NCI-H524 treated with DMSO at 0.1 percent for 48 hours (cell line): ENCODE measurements around the gene KNSTRN.

Source experiments
- DNase-seq: peaks from one replicate; lab custom pipeline; 2025; lab: John Stamatoyannopoulos, UW

Gene KNSTRN, protein sequence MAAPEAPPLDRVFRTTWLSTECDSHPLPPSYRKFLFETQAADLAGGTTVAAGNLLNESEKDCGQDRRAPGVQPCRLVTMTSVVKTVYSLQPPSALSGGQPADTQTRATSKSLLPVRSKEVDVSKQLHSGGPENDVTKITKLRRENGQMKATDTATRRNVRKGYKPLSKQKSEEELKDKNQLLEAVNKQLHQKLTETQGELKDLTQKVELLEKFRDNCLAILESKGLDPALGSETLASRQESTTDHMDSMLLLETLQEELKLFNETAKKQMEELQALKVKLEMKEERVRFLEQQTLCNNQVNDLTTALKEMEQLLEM

GRCh38 chr15:40382580-40383456 lies at the start of gene KNSTRN:
TSS of gene KNSTRN (plus strand) at chr15:40382721. CDS start at chr15:40382836, 115 bp downstream.
- peak; percentile 88 for DNase-seq

DNA sequence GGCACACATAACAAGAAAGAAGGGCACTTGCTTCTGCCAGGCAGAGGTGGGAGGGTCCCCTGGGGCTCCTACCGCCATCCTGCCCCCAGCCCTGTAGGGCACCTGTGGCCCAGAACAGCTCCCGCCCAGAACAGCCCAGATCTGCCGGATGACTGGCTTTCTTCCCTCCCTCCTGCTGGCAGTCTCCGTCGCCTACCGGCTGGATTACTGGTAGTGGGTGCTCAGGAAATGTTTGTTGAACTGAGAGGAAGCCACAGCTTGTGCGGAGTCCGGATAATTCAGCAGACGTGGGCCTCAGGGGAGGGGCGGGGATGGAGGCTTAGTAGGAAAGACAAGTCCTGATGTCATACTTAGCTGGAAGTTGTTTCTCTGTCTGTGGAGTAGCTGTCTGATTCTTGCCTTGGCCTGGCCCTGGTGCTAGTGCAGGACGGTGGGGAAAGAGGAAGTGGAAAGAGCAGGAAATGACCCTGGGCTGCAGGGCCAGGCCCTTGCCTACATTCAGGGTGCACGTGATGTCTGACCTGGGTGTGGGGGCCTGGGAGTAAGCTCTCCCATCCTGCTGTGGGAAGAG lies 48.5 kb upstream of the KNSTRN start:
- DNase-seq, result no peak

GRCh38 chr15:40334541-40334940 lies 48.0 kb upstream of the KNSTRN start:
- DNase-seq, result no peak

DNA sequence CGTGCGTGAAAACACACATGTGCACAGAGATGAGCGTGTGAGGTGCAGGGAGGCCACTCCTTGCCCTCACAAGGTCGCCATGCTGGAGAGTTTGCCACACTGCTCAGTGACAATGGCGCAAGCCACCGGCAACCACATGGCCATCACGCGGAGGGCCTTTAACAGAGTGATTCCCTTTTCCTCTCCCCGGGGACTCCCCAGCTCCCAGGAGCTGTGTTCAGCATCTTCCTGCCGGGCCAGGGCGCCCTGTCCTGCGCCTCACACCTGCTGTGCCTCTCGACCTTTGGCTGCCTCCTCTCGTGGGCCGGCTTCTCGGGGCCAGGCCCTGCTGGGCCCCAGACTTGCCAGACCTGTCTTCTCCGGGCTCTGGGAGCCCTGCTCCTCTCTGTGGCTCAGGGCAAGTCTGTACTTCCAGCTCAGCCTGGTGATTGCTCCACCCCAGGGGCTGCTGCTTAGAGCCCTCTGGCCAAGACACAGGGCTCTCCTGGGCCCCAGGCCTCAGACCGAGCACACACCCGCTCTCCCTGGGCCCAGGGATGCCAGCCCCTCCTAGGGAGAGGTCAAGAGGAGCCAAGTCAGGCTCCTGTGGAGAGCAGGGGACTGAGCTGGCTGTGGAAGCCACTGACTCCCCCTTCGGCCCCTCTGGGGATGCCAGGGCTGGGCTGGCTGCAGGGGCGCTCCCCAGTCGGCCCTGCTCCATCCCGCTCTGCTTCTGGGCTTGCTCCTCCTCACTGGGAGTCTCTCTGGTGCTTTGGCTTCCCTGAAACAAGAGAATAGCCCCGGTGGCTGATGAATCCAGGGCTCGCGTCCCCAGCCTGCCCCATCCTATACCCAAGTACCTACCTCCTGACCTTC lies 47.4 kb upstream of the KNSTRN start:
- no peak for DNase-seq

DNA sequence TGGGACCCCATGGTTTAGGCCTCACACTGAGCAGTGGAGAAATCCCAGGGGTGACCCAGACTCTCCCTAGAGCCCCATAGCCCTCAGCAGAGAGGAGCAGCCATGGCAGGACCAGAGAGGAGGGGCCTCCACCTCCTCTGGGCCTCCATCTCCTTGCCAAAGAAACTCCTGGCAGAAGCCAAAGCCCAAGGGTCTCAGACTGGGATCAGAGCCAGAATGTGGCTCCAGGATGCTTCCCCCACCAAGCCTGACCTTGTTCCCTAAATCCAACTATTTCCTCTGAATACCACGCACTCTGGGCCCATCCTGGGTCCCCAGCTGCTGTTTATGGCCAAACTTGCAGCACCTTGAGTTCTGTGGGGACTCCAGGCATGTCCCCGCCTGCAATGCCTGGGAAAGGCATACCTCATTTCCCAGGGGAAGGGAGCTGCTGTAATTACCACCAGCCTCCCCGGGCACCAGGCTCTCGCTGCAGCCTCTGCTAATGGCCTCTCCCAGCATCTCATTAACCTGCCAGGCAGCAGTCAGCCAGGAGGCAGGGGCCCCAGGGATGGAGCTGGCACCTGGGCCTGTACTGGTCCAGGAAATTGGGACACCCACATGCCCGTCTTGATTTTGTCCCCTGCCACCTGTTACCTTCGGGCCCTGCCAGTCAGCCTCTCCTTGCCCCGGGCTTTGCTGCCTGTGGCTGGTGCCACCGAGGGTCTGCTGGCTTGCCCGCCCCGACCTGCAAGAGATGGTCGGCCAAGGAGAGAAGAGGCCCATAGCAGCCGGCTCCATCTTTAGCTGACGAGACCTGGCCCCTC lies 46.4 kb upstream of the KNSTRN start:
- DNase-seq, result no peak

GRCh38 chr15:40336744-40337122 lies 45.8 kb upstream of the KNSTRN start:
- no peak for DNase-seq

DNA sequence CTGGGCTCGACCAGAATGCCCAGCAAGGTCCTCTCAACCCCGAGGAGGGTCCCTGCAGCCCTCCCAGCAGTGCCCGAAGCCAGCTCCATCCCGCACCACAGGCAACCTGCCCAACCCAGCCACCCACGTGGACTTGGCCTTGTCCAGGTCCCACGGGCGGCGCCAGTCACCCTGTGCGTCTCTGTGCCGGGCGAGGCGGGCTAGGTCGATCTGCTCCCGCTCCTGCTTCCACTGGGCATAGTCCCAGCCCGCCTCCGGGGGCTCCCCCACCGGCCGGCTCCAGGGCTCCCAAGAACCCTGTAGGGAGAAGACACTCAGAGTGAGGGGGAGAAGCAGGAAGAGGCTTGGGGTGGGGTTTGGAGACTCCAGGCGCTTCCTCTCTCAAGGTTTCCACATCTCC lies 44.9 kb upstream of the KNSTRN start:
- no peak for DNase-seq

- no peak for DNase-seq
These were observed 44.4 kb upstream of the KNSTRN start for GRCh38 chr15:40338041-40338657.

DNA sequence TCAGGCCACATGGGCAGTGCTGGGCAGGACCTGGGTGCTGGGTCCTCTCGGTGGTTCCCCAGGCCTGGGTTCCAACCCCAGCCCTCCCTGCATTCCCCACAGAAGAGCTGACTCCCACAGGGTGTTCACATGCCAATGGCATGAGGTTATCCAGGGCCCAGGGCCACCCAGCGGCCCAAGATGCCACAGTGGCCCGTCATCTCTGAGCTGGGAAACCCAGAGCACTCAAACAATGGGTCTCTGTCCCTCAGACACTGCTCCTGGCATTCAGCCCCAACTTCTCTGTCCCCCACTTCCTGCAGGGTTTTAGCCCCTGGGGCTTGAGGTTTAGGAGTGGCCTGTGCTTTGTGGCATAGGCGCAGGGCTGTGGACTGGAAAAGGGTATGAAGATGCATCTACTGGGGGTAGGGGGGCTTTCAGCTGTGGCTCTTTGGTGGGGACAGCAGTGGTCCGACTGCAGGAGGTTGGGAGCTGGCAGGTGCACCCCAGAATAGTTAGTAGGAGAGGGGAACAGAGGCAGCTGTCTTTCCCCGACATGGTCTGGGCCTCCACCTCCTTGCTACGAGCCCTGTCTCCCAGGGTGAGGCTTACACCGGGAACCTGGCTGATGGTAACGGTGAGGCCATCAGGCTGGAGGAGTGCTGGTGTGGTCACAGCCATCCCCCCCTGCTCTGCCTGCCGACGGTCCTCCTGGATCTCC lies 43.5 kb upstream of the KNSTRN start:
- DNase-seq, result no peak

DNA sequence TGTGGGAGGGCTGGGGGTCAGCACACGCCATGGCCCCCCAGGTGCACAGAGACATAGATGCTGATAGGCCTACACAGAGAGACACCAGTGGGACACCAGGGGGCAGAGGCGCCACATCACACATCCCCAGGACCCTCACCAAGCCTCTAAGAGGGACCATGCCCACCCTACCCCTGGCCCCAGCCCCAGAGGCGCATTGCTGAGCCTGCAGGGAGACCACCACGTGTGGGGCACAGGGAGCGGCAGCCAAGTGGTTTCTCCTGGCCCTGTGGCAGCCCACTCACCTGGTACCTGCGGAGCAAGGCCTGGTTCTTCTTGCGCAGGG lies 42.9 kb upstream of the KNSTRN start:
- DNase-seq, result no peak

DNA sequence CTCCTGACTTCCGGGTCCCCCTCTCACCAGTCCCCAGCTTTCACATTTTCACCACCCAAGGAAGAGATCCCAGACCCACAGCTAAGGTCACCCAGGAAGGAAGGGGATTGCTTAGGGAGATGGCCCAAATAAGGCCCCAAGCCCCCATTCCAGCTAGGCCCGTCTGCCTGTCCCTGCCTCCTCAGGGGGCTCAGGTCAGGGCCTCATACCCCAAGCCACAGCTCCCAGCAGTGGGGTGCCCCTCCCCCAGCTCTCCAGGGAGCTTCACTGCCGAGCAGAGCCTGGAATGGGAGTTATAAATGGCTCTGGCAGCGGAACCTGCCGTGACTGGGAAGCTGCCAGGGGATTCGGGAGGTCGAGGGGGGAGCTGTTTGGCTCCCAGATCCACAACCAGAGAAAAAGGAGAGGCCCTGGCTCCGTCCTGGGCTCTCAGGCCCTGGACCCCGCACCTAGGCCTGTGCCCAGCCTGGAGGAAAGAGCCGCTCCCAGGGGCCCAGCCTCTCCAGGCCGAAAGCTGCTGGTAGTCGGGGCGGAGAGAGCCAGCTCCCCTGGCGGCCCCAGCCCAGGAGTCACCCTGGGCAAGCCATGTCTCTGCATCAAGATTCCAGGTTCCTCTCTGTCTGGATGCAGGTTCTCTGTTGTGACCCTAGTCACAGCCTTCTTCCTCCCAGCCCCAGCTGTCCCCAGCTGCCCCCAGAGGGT lies 42.3 kb upstream of the KNSTRN start:
- no peak for DNase-seq

GRCh38 chr15:40340740-40341400 lies 41.7 kb upstream of the KNSTRN start, which contains the start of gene CCDC9B:
TSS of gene CCDC9B (minus strand) at chr15:40340939. CDS start at chr15:40340819, 120 bp downstream.
- peak; percentile 52 for DNase-seq

- no peak for DNase-seq
These were observed 39.9 kb upstream of the KNSTRN start for GRCh38 chr15:40342416-40343320.

DNA sequence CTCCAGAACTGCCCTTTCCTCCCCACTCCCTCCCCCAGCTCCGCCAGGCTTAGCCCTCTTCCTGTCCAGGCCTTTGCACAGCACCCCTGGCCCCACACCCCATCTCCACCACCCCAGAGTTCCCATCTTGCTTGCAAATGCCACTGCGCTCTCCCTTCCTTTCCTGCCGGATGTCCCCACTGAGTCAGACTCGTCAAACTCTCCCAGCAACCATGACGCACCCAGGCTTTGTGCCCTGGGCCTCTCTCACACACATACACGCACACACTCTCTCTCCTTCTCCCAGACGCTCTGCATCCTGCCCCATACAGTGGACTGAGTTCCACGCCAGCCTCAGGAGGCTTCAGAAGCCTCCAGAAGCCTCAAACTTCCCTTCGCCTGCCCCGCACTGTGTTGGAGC lies 39.0 kb upstream of the KNSTRN start:
- DNase-seq, result no peak

GRCh38 chr15:40344217-40344616 lies 38.3 kb upstream of the KNSTRN start:
- no peak for DNase-seq

- DNase-seq, result no peak
These were observed 37.8 kb upstream of the KNSTRN start for GRCh38 chr15:40344631-40345120.

GRCh38 chr15:40345225-40345866 lies 37.2 kb upstream of the KNSTRN start:
- no peak for DNase-seq
